Occipital lobe (tissue), 2 donors: ENCODE data around the gene EBF3. TPM values are rescaled to one million over a fixed set of nuclear protein-coding genes. Genes with fewer than 3 reads are reported as not detected.

ENCODE experiments used
- DNase-seq: peaks from one replicate; lab custom pipeline; 2025; lab: John Stamatoyannopoulos, UW
- total RNA-seq: library from RNA; depleted of rRNA; stranded (reverse); fragments of >200 nt; gene quantifications from one replicate; pipeline ENCODE4 v1.2.3, GENCODE V29; 2014

Gene EBF3
- total RNA-seq, 1 donor from 2014 or later, result 0.31 TPM

DNA sequence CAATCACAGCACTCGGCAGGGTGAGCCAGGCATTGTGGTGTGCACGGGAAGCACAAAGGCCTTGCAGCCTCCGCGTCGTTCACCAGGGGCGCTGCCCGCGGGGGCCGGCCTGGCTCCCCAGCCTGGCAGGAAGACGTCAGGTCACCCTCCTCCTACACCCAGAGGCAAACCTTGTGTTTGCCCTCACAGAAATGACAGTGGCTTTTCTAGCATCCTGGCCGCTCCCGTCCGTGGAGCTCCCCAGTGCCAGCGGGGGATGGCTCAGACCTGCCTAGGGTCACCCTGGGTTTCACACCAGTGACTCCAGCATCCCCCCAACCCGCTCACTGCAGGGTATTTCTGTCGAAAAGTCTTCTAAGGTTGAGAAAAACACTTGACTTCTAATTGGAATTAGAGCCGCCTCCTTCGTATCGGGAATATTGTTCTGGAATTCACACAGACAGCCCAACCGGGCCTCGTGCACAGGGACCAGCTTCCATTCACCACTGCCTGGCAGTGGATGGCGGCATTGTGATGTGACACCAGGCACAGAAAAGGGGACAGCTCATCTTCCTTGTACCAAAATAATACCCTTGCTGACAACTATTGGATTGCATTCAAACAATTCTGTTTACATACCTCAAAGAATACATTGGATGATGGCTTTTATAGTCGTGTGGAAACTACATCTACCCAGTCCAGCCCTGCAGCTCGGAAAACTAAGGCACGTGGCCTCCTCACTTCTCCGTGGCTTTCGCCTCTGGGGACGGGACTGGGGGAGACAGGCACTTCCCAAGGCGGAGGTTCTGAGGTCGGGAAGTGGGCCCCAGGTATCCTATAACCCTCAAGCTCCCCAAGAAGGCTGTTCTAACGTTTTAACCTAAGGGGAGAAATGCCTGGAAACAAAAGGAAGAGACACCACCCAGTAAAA, 109.0 kb downstream of the EBF3 start:
- no peak for DNase-seq

DNA sequence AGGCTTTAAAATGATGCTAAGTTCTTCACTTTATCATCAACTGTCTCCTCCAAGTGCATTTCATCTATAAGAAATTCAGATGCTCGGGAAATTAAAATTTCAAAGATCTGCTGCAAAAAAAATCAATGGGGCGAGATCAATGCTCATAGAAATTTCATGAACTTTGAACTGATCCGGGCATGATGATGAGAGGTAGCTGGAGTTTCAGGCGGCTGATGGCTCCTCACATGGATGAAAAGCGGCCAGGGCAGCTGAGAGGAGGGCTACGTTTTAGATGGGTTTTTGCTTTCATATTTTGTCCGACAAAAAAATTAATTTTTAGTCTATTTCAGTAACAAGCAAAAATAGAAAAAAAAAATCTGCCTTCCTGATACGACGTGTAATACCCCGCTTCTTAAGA, 109.9 kb downstream of the EBF3 start:
- no peak for DNase-seq

DNA sequence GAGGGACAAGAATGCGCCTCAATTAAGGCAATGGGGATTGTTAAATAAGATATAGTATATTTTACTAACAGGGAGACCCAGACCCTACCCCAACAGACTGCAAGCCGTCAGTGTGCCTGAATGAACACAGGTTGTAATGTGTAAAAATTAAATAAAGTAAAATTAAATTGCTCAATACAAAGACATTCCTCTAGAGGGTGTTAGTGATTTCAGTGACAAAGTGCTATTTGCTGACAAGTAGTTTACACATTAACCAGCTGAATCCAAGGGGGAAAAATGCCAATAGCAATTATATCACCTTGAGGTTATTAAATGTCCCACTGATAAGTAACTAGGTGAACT, 110.5 kb downstream of the EBF3 start:
- DNase-seq, result no peak

DNA sequence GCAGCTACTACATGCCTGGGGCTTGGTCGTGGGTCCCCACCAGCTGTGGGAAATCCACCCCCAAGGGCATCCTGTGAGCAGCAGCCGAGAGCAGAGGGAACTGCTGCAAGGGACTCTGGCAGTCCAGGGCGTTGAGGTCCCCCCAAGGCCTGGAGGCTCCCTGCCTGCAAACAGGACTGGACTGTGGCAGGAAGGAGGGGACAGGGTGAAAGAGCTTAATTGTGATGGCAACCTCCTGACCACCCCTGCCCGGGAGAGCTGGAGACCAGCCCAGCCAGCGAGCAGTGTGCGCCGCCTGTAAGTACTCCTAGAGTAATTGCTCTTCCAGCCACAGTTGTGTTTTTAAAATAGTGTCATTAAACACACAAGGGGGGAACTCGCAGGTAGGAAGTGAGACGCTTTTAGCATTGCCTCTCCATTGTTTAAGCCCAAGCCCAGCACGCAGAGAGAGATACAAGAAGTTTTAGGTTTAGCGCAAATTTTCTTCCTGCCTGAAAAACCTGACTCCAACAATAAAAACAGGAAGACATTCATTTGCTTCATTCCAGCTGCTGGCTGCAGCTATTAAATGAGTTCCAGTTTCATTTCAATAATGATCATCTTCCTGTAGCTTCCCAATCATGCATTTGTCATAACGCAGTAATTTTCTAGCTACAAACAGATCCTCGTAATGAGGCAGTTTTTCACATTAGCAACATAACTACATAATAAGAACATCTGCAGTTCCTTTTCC, 111.1 kb downstream of the EBF3 start:
- no peak for DNase-seq

DNA sequence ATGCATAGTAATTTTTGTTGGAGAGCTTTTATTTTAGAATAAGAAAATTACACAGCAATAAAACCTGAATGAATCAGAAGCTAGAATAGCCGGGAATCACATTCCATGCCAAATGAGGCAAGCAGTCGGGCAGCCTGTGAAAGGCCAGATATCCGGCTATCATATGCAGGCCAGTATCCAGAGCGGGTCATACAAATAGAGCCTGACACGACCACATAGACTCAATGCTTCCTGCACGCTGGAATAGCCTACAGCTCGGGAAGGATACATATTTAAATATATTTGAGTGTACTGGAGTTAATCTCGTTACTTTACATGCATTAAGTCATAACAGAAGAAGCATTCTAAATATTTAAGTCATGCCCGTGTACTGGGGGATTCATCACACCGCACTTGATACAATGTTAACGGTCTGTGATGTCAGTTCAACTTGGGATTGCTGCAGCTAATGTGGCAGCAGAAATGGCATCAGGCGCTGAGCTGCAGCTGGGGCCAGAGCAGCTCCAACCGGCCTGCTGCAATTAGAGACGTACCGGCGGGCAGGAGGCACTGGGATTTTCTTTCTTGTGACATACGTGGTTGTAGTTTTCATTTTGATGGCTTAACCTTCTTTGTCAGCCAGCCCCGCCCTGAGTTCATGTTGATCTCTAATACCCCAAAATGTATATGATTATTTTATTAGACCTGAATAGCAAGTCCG, 112.0 kb downstream of the EBF3 start:
- DNase-seq, result no peak

DNA sequence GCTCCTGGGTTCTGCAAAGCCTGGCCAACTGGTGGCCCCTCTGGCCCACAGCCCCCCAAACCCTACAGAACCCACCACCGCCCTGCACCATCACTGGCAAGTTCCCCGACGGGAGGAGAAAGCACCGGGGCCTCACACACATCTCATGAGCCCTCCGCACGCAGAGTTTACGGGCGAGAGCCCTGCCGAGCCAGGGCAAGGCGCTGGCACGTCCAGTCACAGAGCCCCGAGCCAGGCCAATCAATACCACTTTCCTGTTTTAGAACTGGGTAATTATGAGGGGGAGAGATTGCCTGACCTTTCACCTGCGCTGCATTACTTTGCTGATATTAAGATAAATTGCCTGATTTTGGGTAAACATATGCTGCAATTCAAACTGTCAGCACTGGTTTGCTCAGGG, 113.3 kb downstream of the EBF3 start:
- no peak for DNase-seq

DNA sequence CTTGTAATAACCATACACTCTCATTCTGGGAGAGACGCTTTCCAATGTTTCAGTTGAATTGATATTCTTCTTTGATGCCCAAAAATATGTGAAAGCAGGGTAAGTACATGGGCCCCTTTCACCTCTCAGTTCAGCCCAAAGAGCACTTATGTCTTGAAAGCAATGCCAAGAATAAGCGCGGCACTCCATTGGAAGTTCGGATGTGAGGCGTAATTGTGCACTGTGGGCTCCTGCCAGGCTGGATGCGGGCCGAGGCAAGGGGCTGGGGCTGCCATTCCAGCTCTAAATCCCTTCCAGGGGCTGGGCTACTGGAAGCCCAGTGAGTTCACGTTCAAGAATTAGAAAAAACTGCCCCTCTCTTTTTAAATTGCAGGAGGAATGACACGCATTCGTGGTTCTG, 113.8 kb downstream of the EBF3 start:
- DNase-seq, result no peak

DNA sequence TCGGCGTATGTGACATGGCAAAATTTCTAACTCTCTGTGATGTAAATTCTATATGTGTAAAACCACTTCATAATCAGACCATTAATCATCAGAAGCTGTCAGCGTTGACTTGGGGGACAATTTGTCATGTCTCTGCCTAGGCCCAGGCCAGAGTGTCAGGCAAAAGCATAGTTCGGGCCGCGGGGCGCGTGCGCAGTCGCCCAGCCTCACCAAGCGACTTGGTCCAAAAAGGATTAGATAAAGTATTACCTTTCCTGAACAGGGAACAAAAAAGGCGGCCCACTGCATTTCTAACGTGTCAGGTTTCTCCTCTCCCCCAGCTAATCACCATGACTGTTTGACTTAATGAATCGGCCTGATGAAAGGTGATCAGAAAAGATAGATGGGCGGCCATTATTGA, 114.2 kb downstream of the EBF3 start:
- DNase-seq, result no peak

DNA sequence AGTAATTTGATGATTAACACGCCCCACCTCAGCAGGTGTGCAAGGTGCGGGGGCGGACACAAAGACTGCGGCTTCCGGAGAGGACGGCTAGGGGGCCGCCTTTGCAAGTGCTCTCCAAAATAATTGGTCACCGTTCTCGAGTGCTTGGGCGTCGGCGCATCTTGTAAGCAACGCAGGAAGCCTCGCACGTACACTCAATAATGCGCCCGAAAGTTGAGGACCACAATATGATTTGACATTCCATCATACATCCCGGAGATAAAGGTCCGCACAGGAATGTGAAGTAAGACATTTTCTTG, 114.7 kb downstream of the EBF3 start:
- DNase-seq, result no peak

DNA sequence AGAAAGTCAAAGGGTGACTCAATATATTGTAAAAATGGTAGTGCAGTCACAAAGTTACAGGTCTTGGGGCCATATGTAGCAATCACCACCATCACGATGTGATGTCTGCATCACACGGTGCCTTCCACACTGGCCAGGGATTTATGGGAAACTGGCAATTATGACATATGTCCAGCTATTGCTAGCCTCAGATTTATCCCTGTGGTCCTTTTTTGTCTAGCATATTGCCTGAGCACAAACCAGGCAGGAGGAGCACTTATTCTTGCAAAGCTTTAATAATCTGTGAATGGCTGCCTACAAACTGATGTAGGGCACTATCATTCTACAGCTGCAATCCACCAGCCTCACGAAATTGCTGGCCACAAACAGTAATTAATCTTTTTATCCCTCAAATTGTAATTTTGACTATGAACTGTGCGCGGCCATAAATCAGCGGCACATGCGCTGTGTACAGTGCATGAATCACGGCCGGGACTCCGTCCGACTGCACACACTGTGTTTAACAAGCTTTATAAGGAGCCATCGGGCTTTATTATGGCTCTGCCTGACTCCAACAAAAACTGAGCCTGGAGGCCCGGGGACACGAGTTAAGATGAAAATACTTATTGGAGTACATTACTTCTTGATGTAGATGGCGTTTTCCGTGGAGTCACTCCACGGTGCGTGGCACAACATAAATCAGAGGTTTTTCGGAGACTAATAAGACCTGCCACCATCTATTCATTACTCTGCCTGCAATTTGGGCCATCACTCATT, 115.2 kb downstream of the EBF3 start:
- DNase-seq, result no peak

DNA sequence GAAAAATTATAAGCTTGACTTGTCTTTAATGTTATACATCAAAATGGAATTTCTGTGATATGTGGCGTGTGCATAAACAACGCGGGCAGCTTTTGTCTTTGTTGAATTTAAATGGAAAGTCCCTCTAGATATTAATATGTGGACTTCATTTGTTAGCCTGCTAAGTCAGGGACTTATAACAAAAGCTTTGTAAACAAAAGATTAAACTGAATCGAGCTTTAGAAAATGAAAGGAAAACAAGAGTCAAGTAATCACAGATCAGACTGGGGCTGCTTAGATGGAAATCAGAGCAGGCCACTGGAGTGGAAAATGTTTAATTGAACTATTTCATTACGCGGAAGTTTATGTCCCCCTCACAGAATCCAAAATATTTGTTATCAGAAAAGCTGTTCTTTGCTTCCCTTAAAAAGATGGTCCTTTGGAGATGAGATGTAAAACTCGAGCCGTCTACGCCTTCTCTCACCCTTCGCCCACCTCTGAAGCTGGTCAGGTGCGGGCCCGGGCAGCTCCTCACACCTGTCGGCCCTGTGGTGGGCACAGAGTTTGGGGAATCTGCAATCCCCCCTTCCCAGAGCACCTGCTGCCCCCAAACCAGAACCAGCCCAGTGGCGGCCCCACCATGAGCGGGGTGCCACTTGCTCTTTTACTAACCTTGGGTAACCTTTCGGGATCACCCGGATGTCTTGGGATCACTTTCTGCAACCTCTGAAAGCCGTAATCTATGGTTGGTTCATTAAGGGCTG, 116.2 kb downstream of the EBF3 start:
- DNase-seq, result no peak

DNA sequence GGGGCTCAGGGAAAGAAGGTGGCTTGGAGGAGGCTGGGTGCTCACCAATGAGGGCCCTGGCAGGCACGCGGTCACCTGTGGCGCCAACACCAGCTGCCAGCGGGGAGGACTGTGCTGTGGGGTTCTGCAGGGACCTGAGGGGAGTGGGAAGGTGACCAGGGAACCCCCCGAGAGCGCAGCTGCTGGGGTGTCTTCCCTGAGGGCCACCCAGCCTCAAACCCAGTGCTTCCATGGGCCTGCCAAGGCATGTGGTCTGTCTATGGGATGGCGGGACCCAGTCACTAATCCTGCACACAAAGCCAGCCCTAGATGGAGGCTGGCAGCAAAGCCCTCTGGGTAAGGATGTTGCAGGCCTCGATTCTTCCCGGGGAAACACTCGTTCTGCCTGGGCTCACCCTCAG, 117.1 kb downstream of the EBF3 start:
- DNase-seq, result no peak

DNA sequence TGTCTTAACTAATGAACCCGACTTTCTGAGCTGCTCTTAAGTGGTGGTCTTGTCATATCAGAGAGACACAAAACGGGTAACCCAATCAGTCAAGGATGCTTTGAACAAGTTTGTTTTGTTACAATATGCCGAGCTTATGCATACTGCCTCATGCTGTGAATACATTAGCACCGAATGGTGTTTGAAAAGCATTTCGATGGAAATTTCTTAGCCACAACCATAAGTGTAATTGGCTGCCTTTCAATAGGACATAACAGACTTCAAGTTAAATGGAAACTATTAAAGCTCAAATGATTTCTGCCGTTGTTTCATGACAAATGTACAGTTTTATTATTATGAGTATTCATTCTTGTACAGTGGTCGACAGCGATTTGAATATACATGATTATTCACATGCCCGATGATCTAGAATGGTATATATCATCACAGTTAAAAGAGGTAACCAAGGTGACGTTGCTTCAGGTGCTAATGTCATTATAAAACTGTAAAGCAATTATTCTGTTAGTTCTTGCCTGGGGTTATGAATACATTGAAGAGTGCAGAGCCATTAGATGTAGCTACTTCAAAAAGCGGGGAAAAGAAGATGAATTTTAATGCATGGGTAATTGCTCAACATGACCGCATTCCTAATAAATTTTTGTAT, 118.8 kb downstream of the EBF3 start:
- DNase-seq, result no peak

DNA sequence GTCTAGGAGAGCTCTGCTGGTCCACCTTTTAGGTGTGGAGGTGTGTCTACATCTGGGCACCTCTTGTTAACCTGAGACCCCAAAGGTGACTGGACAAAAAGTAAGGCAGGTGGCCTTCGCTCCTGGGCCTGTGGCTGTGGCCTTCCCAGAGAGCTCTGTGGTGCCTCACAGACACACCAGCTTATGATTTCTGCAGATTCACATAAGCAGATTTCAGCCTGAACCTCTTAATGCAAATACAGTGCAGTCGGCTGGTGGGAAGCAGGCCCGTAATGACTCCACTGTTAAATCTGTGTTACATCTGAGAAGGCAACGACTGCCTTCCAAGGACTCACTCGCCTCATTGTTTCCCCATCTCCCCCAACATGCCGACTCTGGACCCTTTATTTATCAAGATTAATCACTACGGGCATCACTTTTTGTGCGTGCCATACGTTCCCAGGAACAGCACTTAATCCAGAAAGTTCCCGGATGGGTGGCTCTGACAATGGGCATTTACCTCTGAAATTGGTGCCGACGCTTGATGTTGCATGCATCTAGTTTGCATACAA, 119.8 kb downstream of the EBF3 start:
- no peak for DNase-seq

DNA sequence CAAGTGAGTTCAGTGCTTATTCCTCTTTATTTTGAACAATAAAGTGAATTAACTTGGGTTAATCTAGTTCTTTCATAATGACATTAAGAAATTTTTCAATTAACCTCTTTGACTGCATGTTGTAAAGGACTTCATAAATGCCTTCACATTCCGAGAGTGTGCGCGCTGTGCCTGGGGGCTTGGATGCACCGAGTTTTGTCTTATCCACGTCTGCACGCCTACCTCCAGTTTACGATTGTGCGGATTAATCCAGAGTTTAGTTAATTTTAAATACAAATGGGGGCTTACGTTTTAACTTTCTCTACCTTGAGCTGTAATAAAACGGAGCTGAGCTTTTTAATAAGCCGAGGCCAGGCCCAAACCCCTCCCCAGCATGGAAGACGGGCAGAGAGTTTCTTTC, 120.4 kb downstream of the EBF3 start:
- DNase-seq, result no peak

DNA sequence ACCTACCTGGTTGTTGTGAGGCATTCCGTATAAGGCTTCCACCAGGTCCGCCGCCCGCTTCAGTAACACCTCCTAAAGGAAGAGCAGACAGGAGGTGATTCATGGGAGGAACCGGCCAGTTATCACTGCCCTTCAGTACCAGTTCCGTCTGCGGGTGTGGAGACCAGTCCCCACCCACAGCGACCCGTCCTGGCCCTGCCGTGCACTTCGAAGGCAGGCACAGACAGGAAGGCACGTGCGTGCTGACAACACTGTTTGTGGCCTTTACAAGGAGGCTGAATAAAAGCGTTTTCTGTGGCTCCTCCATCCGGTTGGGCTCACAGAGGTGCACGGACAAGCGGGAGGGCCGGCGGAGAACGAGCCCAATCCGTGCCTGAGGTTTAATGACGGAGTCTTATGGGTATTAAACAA, 120.9 kb downstream of the EBF3 start:
- no peak for DNase-seq

DNA sequence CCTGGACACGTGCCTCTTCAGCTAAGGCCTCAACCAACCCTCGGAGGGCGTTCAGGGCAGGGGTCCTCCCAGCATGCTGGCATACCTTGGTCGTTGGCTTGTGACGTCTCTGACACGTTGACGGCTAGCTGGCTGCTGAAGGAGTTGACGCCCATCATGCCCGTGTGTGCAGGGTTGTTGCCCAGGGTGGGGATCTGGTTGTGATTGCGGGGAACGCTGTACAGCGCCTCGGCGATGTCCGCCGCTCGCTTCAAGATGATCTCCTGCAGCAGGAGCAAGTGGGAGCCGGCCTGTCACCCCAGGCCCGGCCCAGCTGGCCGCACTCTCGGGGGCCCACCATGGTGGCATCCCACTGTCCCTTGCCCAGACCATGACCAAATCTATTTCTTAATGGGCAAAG, 122.0 kb downstream of the EBF3 start:
- DNase-seq, result no peak

DNA sequence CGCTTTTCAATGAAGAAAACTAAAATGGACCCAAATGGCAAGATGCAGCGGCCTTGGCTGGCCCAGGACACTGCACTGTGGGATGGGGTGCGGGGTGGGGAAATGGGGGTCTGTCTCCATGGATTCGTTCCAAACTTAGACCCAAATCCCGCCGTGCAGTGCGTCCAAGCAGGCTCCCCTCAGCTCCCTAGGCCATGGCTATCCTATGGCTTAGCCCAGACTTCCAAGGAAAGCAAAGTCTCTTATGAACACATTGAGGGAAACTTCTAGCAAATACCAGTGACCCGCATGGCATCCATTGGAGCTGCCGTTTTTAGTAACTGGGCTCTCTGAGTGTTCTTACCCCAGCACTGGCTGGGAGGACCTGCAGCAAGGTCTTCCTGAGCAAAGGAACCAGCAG, 122.5 kb downstream of the EBF3 start:
- DNase-seq, result no peak

DNA sequence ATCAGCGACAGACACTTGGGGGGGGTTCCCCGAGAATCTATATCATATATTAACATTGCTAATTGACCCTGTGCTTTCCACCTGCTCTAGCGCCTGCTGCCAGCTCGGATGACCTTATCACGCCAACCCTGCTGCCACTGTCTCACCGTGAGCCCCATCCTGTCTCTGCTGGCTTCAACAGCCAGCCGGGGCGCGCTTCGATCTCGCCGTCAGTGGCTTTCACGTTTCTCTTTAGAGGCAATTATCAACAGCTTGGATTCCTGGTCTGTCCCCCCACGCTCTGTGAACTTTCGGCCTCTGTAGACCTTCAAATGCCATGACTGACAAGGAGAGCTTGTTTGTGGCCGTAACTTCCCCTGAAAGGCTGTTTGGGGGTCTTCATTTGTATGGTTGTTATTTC, 123.0 kb downstream of the EBF3 start:
- no peak for DNase-seq

DNA sequence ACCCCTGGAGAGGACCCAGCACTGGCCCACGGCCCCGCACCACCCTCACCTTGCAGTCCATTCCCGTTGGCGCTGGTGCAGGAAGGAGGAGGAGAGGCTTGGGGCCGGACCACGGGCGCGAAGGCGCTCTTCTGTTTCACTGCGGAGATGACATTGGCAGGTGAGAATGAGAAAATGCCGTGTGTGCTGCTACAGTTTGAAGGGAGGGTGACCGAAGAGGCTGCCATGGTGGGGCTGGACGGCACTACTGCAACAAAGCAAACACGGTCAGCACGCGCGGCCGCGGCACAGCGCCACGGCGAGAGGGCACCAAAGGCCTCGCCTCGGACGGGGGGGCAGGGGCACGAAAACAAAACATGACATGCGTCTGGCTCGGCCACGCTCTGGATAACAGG, 123.9 kb downstream of the EBF3 start:
- no peak for DNase-seq
